Chondrocyte (in vitro differentiated cells): Measurements from ENCODE around the gene WNT11. TPM values are rescaled to one million over a fixed set of nuclear protein-coding genes. Genes with fewer than 3 reads are reported as not detected.

Experiments
- DNase-seq: peaks from one replicate; pipeline ENCODE4 v3.0.0; 2021; ENCODE audit warnings: mixed read lengths, low spot score
- H3K27ac Mint-ChIP-seq: one replicate; pipeline ENCODE4 v1.8.0; 2021; ENCODE audit warnings: mild to moderate bottlenecking, moderate library complexity, mixed read lengths; ENCODE audit not compliant: unreplicated experiment
- H3K27me3 Mint-ChIP-seq: 2 replicates; pipeline ENCODE4 v1.8.0; 2021; ENCODE audit warnings: low read depth, mixed read lengths
- H3K36me3 Mint-ChIP-seq: 2 replicates; pipeline ENCODE4 v1.8.0; 2021; ENCODE audit warnings: low read depth, mixed read lengths
- H3K4me1 Mint-ChIP-seq: 2 replicates; pipeline ENCODE4 v1.8.0; 2021; ENCODE audit warnings: low read depth, mild to moderate bottlenecking, mixed read lengths
- H3K4me3 Mint-ChIP-seq: one replicate; pipeline ENCODE4 v1.8.0; 2021; ENCODE audit warnings: mild to moderate bottlenecking, moderate library complexity, mixed read lengths; ENCODE audit not compliant: unreplicated experiment
- H3K9me3 Mint-ChIP-seq: 2 replicates; pipeline ENCODE4 v1.8.0; 2021; ENCODE audit warnings: low read depth, mixed read lengths
- CTCF ChIP-seq: fragments of 200-600 bp; sonication (generic); IDR thresholded peaks from 2 replicates; pipeline ENCODE4 v1.5.0; 2021; ENCODE audit warnings: antibody characterized with exemption, mild to moderate bottlenecking, moderate library complexity
- total RNA-seq: library from RNA; stranded (reverse); gene quantifications from 3 replicates; pipeline ENCODE4 v1.2.1, GENCODE V29; 2021

The WNT11 gene
- total RNA-seq, 1 donor from 2014 or later = 24.5 TPM

- H3K27ac Mint-ChIP-seq = no peak overlapping the region
- DNase-seq = no peak
- peaks cover 30% of the 10 kb centered on the region for H3K4me1 Mint-ChIP-seq
- H3K36me3 Mint-ChIP-seq = peaks cover 2% of the 10 kb centered on the region
- H3K9me3 Mint-ChIP-seq = no peaks in the 10 kb centered on the region
- TF ChIP-seq CTCF = peak; percentile 98
- peaks cover 6% of the 10 kb centered on the region for H3K27me3 Mint-ChIP-seq
- peak overlapping the region; percentile 76 for H3K4me3 Mint-ChIP-seq
Measured at GRCh38 chr11:76208438-76209374, 2.4 kb upstream of the WNT11 start.

GRCh38 chr11:76207642-76208401 lies 1.5 kb upstream of the WNT11 start:
- H3K9me3 Mint-ChIP-seq = no peaks in the 10 kb centered on the region
- TF ChIP-seq CTCF = peak; percentile 97
- DNase-seq = no peak
- H3K4me3 Mint-ChIP-seq = peak overlapping the region; percentile 76
- H3K36me3 Mint-ChIP-seq = peaks cover 2% of the 10 kb centered on the region
- H3K27me3 Mint-ChIP-seq = peaks cover 6% of the 10 kb centered on the region
- peaks cover 30% of the 10 kb centered on the region for H3K4me1 Mint-ChIP-seq
- no peak overlapping the region for H3K27ac Mint-ChIP-seq

- Mint-ChIP-seq H3K4me3 (peak overlapping the region; percentile 76), H3K27me3 (no peaks in the 10 kb centered on the region), H3K9me3 (no peaks in the 10 kb centered on the region), H3K36me3 (peaks cover 2% of the 10 kb centered on the region), H3K27ac (no peak overlapping the region), H3K4me1 (peaks cover 30% of the 10 kb centered on the region)
- DNase-seq = no peak
- no peak for TF ChIP-seq CTCF
Measured at GRCh38 chr11:76206077-76206326, 300 bp downstream of the WNT11 start.

DNA sequence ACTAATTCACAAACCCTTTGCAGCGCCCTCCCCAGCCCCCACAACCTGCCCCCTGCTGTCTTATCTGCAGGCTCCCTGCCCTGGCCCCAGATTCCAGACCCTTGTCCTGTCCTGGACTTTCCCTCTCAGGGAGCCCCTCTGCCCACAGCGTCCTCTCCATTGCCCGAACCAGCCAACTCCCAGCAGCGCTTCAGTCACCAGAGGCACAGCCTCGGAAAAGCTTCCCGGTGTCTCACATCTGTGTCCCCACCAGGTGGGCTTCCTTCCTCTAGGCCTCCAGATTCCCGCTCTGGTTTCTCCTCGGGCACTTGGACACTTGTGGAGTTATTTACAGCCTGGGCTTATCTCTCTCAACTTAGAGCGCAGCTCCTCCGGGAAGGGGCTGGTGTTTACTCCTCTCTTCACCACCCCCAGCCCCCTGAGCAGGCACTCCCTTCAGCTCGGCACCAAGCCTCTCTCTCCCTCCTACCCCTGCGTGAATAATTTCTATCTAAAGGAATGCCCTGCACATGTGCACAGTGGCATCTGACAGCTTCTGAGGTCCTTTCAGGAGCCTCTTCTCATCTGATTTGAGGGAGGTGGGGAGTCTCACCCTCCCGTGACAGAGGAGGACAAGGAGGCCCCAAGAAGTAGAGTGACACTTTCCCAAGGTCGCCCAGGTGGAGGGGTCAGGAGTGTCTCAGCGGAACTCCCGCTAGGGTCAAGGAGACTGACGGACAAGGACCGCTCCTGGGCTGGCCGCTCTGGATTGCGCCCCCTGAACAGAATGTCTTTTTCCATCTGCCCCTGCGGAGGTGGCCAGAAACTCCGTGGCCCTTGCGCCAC lies 838 bp downstream of the WNT11 start:
- TF ChIP-seq CTCF = no peak
- Mint-ChIP-seq H3K27ac (peak overlapping the region; percentile 11), H3K36me3 (peaks cover 2% of the 10 kb centered on the region), H3K4me3 (peak overlapping the region; percentile 76), H3K27me3 (no peaks in the 10 kb centered on the region), H3K9me3 (no peaks in the 10 kb centered on the region), H3K4me1 (peaks cover 28% of the 10 kb centered on the region)
- no peak for DNase-seq

DNA sequence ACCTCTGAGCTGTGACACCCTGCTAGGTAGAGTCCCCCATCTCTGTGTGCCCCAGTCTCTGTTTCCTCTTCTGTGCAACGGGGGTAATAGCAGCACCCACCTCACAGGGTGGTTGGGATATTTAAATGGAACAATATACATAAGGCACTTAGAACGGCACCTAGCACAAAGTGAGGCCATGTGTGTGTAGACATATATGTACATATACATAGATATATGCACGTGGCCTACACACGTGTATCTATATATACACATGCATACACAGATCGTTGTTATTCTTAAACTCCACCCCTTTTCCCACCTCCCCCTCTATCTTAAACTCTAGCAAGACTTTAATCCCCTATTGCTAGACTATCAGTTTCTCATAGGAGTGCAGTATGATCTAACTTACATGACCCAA lies 2.4 kb downstream of the WNT11 start:
- DNase-seq = no peak
- TF ChIP-seq CTCF = no peak
- no peak overlapping the region for H3K27ac Mint-ChIP-seq
- H3K36me3 Mint-ChIP-seq = peaks cover 2% of the 10 kb centered on the region
- H3K4me1 Mint-ChIP-seq = peaks cover 28% of the 10 kb centered on the region
- no peak overlapping the region for H3K4me3 Mint-ChIP-seq
- H3K27me3 Mint-ChIP-seq = no peaks in the 10 kb centered on the region
- no peaks in the 10 kb centered on the region for H3K9me3 Mint-ChIP-seq
